Airway epithelial cell (primary cell): ENCODE results near the gene TMC7. TPM values are rescaled to one million over a fixed set of nuclear protein-coding genes. Genes with fewer than 3 reads are reported as not detected.

Experiments used
- total RNA-seq: library from RNA; depleted of rRNA; stranded (reverse); fragments of >200 nt; gene quantifications from 2 replicates; pipeline ENCODE4 v1.2.3, GENCODE V29; 2015

TMC7 gene
- 1.8 and 3.2 TPM in 2 replicates for total RNA-seq

DNA sequence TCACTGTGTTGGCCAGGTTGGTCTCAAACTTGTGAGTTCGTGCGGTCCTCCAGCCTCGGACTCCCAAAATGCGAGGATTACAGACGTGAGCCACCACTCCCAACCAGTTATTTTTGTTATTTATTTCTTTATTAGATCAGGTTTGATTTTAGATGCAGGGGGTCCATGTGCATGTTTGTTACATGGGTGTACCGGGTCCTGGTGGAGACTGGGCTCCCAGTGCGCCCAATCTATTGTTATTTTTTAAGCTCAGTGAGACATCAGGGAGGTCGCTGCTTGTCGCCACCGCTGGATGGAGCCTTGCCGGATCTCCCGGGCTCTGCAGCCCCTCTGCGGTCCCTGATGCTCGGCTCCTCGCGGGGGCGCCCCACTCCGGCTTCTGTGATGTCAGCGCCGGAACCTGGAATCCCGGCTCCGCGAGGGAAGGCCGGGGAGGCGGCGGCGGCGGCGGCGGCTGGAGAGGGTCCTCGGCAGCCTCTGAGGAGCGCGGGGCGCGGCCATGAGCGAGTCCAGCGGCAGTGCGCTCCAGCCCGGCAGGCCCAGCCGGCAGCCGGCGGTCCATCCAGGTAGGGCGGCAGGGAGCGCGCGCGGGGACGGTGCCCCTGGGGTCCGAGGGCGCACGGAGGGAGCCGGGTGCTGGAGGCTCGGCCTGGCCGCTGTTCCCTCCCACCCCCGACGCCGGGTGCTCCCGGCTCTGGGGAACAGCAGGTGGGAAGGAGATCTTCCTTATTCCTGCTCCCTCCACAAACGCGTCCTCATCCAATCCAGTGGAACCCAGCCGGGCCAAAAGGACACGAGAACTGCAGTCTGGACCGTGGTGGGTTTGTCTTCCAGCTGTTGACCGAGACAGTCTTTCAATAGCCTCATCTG, at the start of gene TMC7:
Gene TMC7, plus strand, starts transcription at position 370 of the 870 bp plus-strand sequence. Its CDS starts 130 bp downstream, at position 500.

DNA sequence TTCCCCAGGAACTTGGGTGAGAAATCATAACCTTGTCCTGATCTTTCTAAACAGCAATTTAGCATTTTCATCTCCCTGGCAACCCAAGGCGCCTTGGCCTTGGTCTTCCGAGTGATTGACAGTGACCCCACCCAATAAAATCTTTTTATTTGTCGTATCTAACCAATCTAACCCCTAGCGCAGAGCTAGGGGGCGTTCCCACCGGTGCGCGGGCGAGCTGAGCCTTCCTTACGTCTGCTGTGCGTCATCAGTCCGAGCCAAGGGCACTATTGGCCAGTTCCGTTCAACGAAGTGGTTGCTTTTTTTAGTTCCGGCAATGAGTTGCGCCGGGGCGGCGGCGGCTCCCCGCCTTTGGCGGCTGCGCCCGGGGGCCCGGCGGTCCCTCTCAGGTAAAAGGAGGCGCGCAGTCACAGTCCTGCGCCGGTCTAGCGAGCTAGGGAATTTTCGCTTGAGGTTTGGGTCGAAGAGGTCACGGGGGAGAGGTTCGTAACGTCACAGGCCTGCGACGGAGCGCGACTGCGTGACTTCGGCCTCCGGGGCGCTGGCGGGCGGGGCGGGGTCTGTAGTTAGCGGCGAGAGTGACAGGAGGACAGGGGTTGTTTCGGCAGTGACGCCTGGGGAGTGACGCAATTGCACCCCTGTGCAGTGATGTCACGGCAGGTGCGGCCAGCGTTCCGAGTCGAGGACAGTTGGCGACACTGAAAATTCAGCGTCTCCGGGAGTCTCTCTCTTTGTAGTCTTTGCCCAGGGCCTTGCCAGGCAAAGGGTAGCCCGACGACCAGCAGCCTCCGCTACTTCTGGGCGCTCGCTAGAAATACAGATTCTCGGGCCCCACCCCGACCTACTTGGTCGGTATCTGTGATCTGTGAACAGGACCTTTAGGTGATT, 83.9 kb downstream of the TMC7 start, which contains the start of gene COQ7:
Gene COQ7, plus strand, starts transcription at position 266 of the 888 bp plus-strand sequence. Its CDS starts 51 bp downstream, at position 317.

Other genes with a start within 250 kb of the TMC7 start
- 1,946 and 2,329 TPM in 2 replicates for gene RPS15A, start 193.6 kb upstream of the TMC7 start, total RNA-seq
- gene ARL6IP1, start 182.4 kb upstream of the TMC7 start, total RNA-seq = 228 and 247 TPM in 2 replicates
- gene SMG1, start 57.5 kb upstream of the TMC7 start, total RNA-seq = 20.1 and 21.2 TPM in 2 replicates
- gene COQ7, start 83.7 kb downstream of the TMC7 start, total RNA-seq = 13.8 and 19.6 TPM in 2 replicates
- gene ITPRIPL2, start 130.0 kb downstream of the TMC7 start, total RNA-seq = 19.8 and 20.0 TPM in 2 replicates
- 0.51 and 3.0 TPM in 2 replicates for gene SYT17, start 184.3 kb downstream of the TMC7 start, total RNA-seq